Suprapubic skin (tissue), 3 donors: ENCODE results near the gene KRTAP10-11.

Source experiments
- CTCF ChIP-seq, 2 donors: fragments of 200-600 bp in 1 of 2; fragments of 450-650 bp in 1 of 2; sonication (generic) in 1 of 2; IDR thresholded peaks; one replicate each; pipeline ENCODE4 v1.5.1; 2016 to 2019; ENCODE audit warnings: antibody characterized with exemption in 2 of 2, mild to moderate bottlenecking in 1 of 2, moderate library complexity in 1 of 2
- POLR2A ChIP-seq, 2 donors: fragments of 450-650 bp; IDR thresholded peaks; one replicate each; pipeline ENCODE4 v1.6.1; 2017; ENCODE audit warnings: antibody characterized with exemption in 2 of 2, mild to moderate bottlenecking in 2 of 2, moderate library complexity in 2 of 2

GRCh38 chr21:44626262-44626661 is 20.0 kb upstream of the KRTAP10-11 start:
- TF ChIP-seq CTCF (IDR thresholded peaks at IDR 0.05) (no peak), POLR2A (IDR thresholded peaks at IDR 0.05) (no peak)
